ENCODE results near the gene OR5I1. TPM values are rescaled to one million over a fixed set of nuclear protein-coding genes. Genes with fewer than 3 reads are reported as not detected.
"Not testable (repeated sequence)": the region's sequence is repeated elsewhere in the genome, so short reads cannot be mapped to it uniquely, and the experiment has no call there.

OR5I1 gene
- total and polyA plus RNA-seq, 9 of the 15 experiments (the other 6 are each of a cell fraction or from before 2014, with no cell fraction given): not detected

DNA sequence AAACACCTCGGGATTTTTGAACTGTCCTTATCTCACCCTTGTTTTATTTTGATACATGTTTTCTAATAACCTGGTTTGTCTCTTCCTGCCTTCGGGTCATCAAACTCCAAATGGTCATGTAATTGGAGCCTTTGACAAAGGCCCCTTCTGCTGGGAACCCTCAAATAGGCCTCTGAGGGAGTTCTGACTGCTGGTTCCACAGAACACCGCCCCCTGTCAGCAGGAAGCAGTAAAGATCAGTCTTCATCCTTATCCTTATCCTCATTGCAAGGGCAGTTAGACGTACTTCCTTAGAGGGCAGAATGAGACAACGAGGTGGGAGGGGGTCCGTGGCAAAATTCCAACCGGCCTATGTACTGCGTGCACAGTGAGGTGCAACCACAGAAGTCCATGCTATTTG is 41.0 kb downstream of the OR5I1 start (continued):
- TF ChIP-seq, protein P1, sequence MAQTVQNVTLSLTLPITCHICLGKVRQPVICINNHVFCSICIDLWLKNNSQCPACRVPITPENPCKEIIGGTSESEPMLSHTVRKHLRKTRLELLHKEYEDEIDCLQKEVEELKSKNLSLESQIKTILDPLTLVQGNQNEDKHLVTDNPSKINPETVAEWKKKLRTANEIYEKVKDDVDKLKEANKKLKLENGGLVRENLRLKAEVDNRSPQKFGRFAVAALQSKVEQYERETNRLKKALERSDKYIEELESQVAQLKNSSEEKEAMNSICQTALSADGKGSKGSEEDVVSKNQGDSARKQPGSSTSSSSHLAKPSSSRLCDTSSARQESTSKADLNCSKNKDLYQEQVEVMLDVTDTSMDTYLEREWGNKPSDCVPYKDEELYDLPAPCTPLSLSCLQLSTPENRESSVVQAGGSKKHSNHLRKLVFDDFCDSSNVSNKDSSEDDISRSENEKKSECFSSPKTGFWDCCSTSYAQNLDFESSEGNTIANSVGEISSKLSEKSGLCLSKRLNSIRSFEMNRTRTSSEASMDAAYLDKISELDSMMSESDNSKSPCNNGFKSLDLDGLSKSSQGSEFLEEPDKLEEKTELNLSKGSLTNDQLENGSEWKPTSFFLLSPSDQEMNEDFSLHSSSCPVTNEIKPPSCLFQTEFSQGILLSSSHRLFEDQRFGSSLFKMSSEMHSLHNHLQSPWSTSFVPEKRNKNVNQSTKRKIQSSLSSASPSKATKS (CRISPR knock-in tag; IDR thresholded peaks at IDR 0.05): no peak
- TF ChIP-seq BRCA1 (IDR thresholded peaks at IDR 0.05) (no peak), BRCA1 (CRISPR knock-in tag; IDR thresholded peaks at IDR 0.05) (no peak), MEIS2 (IDR thresholded peaks at IDR 0.05; ENCODE audit: partially characterized antibody) (no peak), KLF10 (CRISPR knock-in tag; IDR thresholded peaks at IDR 0.05) (no peak), RBM17 (IDR thresholded peaks at IDR 0.05; ENCODE audit: borderline replicate concordance, low read depth, low read length) (no peak), FOXJ2 (tag; IDR thresholded peaks at IDR 0.05) (no peak)
- TF ChIP-seq, protein P2, sequence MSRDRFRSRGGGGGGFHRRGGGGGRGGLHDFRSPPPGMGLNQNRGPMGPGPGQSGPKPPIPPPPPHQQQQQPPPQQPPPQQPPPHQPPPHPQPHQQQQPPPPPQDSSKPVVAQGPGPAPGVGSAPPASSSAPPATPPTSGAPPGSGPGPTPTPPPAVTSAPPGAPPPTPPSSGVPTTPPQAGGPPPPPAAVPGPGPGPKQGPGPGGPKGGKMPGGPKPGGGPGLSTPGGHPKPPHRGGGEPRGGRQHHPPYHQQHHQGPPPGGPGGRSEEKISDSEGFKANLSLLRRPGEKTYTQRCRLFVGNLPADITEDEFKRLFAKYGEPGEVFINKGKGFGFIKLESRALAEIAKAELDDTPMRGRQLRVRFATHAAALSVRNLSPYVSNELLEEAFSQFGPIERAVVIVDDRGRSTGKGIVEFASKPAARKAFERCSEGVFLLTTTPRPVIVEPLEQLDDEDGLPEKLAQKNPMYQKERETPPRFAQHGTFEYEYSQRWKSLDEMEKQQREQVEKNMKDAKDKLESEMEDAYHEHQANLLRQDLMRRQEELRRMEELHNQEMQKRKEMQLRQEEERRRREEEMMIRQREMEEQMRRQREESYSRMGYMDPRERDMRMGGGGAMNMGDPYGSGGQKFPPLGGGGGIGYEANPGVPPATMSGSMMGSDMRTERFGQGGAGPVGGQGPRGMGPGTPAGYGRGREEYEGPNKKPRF (IDR thresholded peaks at IDR 0.05; ENCODE audit: low read depth, low read length): no peak

DNA sequence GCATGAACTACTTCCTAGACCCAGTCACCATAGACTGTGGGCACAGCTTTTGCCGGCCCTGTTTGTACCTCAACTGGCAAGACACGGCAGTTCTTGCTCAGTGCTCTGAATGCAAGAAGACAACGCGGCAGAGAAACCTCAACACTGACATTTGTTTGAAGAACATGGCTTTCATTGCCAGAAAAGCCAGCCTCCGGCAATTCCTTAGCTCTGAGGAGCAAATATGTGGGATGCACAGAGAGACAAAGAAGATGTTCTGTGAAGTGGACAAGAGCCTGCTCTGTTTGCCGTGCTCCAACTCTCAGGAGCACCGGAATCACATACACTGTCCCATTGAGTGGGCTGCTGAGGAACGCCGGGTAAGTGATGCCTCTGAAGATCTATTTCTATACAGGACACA is 50.7 kb downstream of the OR5I1 start:
- 0% methylated on average over 8 of the region's 9 CpGs for WGBS (ENCODE audit: insufficient coverage, low coverage, missing lambda C conversion rate)
- in situ Hi-C loops (cut with MboI); H4K20me1 ChIP-seq (replicated peaks; ENCODE audit: control insufficient read depth, insufficient read depth, low read length); H3K9me1 ChIP-seq (ENCODE audit: control insufficient read depth, insufficient read depth, low read length); H3K9ac ChIP-seq (ENCODE audit: insufficient read depth in 1 of 2, low read depth in 2 of 2, low read length in 2 of 2); ATAC-seq; H3K4me2 ChIP-seq (ENCODE audit: insufficient read depth, low read length); H3K9me3 ChIP-seq (replicated peaks; ENCODE audit: control insufficient read depth, insufficient read depth, low read depth, low read length); H3K27me3 ChIP-seq (ENCODE audit: control insufficient read depth in 2 of 2, insufficient read depth in 2 of 2, low read length in 2 of 2); POLR2A ChIA-PET; H3K27ac ChIP-seq (ENCODE audit: extremely low read depth, low read depth, low read length); H3K4me1 ChIP-seq (replicated peaks in 1 of 2; ENCODE audit: control insufficient read depth in 2 of 2, insufficient read depth in 2 of 2, low read length in 2 of 2); H3K36me3 ChIP-seq (ENCODE audit: control insufficient read depth, insufficient read depth, low read length); BruUV-seq (replicated peaks); H3K79me2 ChIP-seq (ENCODE audit: control insufficient read depth, insufficient read depth, low read length); H3K4me3 ChIP-seq; H2AFZ ChIP-seq (ENCODE audit: low read depth, low read length); FAIRE-seq; CTCF ChIA-PET (ENCODE audit: low intra/inter-chr PET ratio); intact Hi-C loops (cut with micrococcal nuclease); DNase-seq (ENCODE audit: extremely low read depth in 1 of 4, low spot score in 3 of 4): not testable (repeated sequence)

Other genes starting within 250 kb of the OR5I1 start
Only the 7 nearest of the 17 such genes appear.
- gene OR5L2, start 109.2 kb downstream of the OR5I1 start, total RNA-seq (2014; rRNA removed): not detected in 2 replicates
- not detected in 2 replicates for gene OR5L2, start 109.2 kb downstream of the OR5I1 start, total RNA-seq (2014; rRNA removed; fragmentation: Illumina TruSeq; extraction: Trizol)
- gene OR5L2, start 109.2 kb downstream of the OR5I1 start, total RNA-seq (2015; rRNA removed; fragmentation: Illumina TruSeq; extraction: Trizol): not detected in 2 replicates
- not detected in 2 replicates for gene OR5L2, start 109.2 kb downstream of the OR5I1 start, total RNA-seq (2021)
- gene OR5L2, start 109.2 kb downstream of the OR5I1 start, polyA plus RNA-seq (2011; rRNA removed): not detected in 2 replicates
- gene OR5L2, start 109.2 kb downstream of the OR5I1 start, polyA plus RNA-seq (2014; fragmentation: Illumina TruSeq; extraction: Trizol): not detected in 2 replicates
- not detected for gene OR5L2, start 109.2 kb downstream of the OR5I1 start, polyA plus RNA-seq (2014; fragmentation: Nextera tagmentation; extraction: Ambion mirVana)
- gene OR5L2, start 109.2 kb downstream of the OR5I1 start, polyA plus RNA-seq (2014; rRNA removed): not detected in 2 replicates
- not detected in 2 replicates for gene OR5D16, start 97.6 kb downstream of the OR5I1 start, total RNA-seq (2014; rRNA removed)
- gene OR5D16, start 97.6 kb downstream of the OR5I1 start, total RNA-seq (2014; rRNA removed; fragmentation: Illumina TruSeq; extraction: Trizol): not detected in 2 replicates
- gene OR5D16, start 97.6 kb downstream of the OR5I1 start, total RNA-seq (2015; rRNA removed; fragmentation: Illumina TruSeq; extraction: Trizol): not detected in 2 replicates
- gene OR5D16, start 97.6 kb downstream of the OR5I1 start, total RNA-seq (2021): not detected in 2 replicates
- not detected in 2 replicates for gene OR5D16, start 97.6 kb downstream of the OR5I1 start, polyA plus RNA-seq (2011; rRNA removed)
- not detected in 2 replicates for gene OR5D16, start 97.6 kb downstream of the OR5I1 start, polyA plus RNA-seq (2014; fragmentation: Illumina TruSeq; extraction: Trizol)
- gene OR5D16, start 97.6 kb downstream of the OR5I1 start, polyA plus RNA-seq (2014; fragmentation: Nextera tagmentation; extraction: Ambion mirVana): not detected
- gene OR5D16, start 97.6 kb downstream of the OR5I1 start, polyA plus RNA-seq (2014; rRNA removed): not detected in 2 replicates
- gene TRIM51, start 53.1 kb downstream of the OR5I1 start, total RNA-seq (2014; rRNA removed): not detected in 2 replicates
- not detected in 2 replicates for gene TRIM51, start 53.1 kb downstream of the OR5I1 start, total RNA-seq (2014; rRNA removed; fragmentation: Illumina TruSeq; extraction: Trizol)
- gene TRIM51, start 53.1 kb downstream of the OR5I1 start, total RNA-seq (2015; rRNA removed; fragmentation: Illumina TruSeq; extraction: Trizol): not detected in 2 replicates
- gene TRIM51, start 53.1 kb downstream of the OR5I1 start, total RNA-seq (2021): not detected in 2 replicates
- gene TRIM51, start 53.1 kb downstream of the OR5I1 start, polyA plus RNA-seq (2011; rRNA removed): not detected in 2 replicates
- gene TRIM51, start 53.1 kb downstream of the OR5I1 start, polyA plus RNA-seq (2014; fragmentation: Illumina TruSeq; extraction: Trizol): not detected in 2 replicates
- not detected for gene TRIM51, start 53.1 kb downstream of the OR5I1 start, polyA plus RNA-seq (2014; fragmentation: Nextera tagmentation; extraction: Ambion mirVana)
- not detected in 2 replicates for gene TRIM51, start 53.1 kb downstream of the OR5I1 start, polyA plus RNA-seq (2014; rRNA removed)
- not detected in 2 replicates for gene OR5W2, start 21.8 kb downstream of the OR5I1 start, total RNA-seq (2014; rRNA removed)
- not detected in 2 replicates for gene OR5W2, start 21.8 kb downstream of the OR5I1 start, total RNA-seq (2014; rRNA removed; fragmentation: Illumina TruSeq; extraction: Trizol)
- gene OR5W2, start 21.8 kb downstream of the OR5I1 start, total RNA-seq (2015; rRNA removed; fragmentation: Illumina TruSeq; extraction: Trizol): not detected in 2 replicates
- not detected in 2 replicates for gene OR5W2, start 21.8 kb downstream of the OR5I1 start, total RNA-seq (2021)
- not detected in 2 replicates for gene OR5W2, start 21.8 kb downstream of the OR5I1 start, polyA plus RNA-seq (2011; rRNA removed)
- not detected in 2 replicates for gene OR5W2, start 21.8 kb downstream of the OR5I1 start, polyA plus RNA-seq (2014; fragmentation: Illumina TruSeq; extraction: Trizol)
- gene OR5W2, start 21.8 kb downstream of the OR5I1 start, polyA plus RNA-seq (2014; fragmentation: Nextera tagmentation; extraction: Ambion mirVana): not detected
- not detected in 2 replicates for gene OR5W2, start 21.8 kb downstream of the OR5I1 start, polyA plus RNA-seq (2014; rRNA removed)
- not detected in 2 replicates for gene OR10AG1, start 33.5 kb upstream of the OR5I1 start, total RNA-seq (2014; rRNA removed)
- not detected in 2 replicates for gene OR10AG1, start 33.5 kb upstream of the OR5I1 start, total RNA-seq (2014; rRNA removed; fragmentation: Illumina TruSeq; extraction: Trizol)
- not detected in 2 replicates for gene OR10AG1, start 33.5 kb upstream of the OR5I1 start, total RNA-seq (2015; rRNA removed; fragmentation: Illumina TruSeq; extraction: Trizol)
- not detected in 2 replicates for gene OR10AG1, start 33.5 kb upstream of the OR5I1 start, total RNA-seq (2021)
- not detected in 2 replicates for gene OR10AG1, start 33.5 kb upstream of the OR5I1 start, polyA plus RNA-seq (2011; rRNA removed)
- gene OR10AG1, start 33.5 kb upstream of the OR5I1 start, polyA plus RNA-seq (2014; fragmentation: Illumina TruSeq; extraction: Trizol): not detected in 2 replicates
- gene OR10AG1, start 33.5 kb upstream of the OR5I1 start, polyA plus RNA-seq (2014; fragmentation: Nextera tagmentation; extraction: Ambion mirVana): not detected
- gene OR10AG1, start 33.5 kb upstream of the OR5I1 start, polyA plus RNA-seq (2014; rRNA removed): not detected in 2 replicates
- not detected in 2 replicates for gene OR5F1, start 58.2 kb upstream of the OR5I1 start, total RNA-seq (2014; rRNA removed)
- gene OR5F1, start 58.2 kb upstream of the OR5I1 start, total RNA-seq (2014; rRNA removed; fragmentation: Illumina TruSeq; extraction: Trizol): not detected in 2 replicates
- gene OR5F1, start 58.2 kb upstream of the OR5I1 start, total RNA-seq (2015; rRNA removed; fragmentation: Illumina TruSeq; extraction: Trizol): not detected in 2 replicates
- not detected in 2 replicates for gene OR5F1, start 58.2 kb upstream of the OR5I1 start, total RNA-seq (2021)
- not detected in 2 replicates for gene OR5F1, start 58.2 kb upstream of the OR5I1 start, polyA plus RNA-seq (2011; rRNA removed)
- gene OR5F1, start 58.2 kb upstream of the OR5I1 start, polyA plus RNA-seq (2014; fragmentation: Illumina TruSeq; extraction: Trizol): not detected in 2 replicates
- gene OR5F1, start 58.2 kb upstream of the OR5I1 start, polyA plus RNA-seq (2014; fragmentation: Nextera tagmentation; extraction: Ambion mirVana): not detected
- not detected in 2 replicates for gene OR5F1, start 58.2 kb upstream of the OR5I1 start, polyA plus RNA-seq (2014; rRNA removed)
- not detected in 2 replicates for gene OR5AS1, start 91.3 kb upstream of the OR5I1 start, total RNA-seq (2014; rRNA removed)
- gene OR5AS1, start 91.3 kb upstream of the OR5I1 start, total RNA-seq (2014; rRNA removed; fragmentation: Illumina TruSeq; extraction: Trizol): not detected in 2 replicates
- gene OR5AS1, start 91.3 kb upstream of the OR5I1 start, total RNA-seq (2015; rRNA removed; fragmentation: Illumina TruSeq; extraction: Trizol): not detected in 2 replicates
- gene OR5AS1, start 91.3 kb upstream of the OR5I1 start, total RNA-seq (2021): not detected in 2 replicates
- not detected in 2 replicates for gene OR5AS1, start 91.3 kb upstream of the OR5I1 start, polyA plus RNA-seq (2011; rRNA removed)
- gene OR5AS1, start 91.3 kb upstream of the OR5I1 start, polyA plus RNA-seq (2014; fragmentation: Illumina TruSeq; extraction: Trizol): not detected in 2 replicates
- gene OR5AS1, start 91.3 kb upstream of the OR5I1 start, polyA plus RNA-seq (2014; fragmentation: Nextera tagmentation; extraction: Ambion mirVana): not detected
- gene OR5AS1, start 91.3 kb upstream of the OR5I1 start, polyA plus RNA-seq (2014; rRNA removed): not detected in 2 replicates

All from K562 (cell line).